Transverse colon (tissue), 4 donors: ENCODE results near the gene RGS10. TPM values are rescaled to one million over a fixed set of nuclear protein-coding genes. Genes with fewer than 3 reads are reported as not detected.

Source experiments
- DNase-seq: peaks from one replicate; pipeline ENCODE4 v3.0.0-alpha.2; 2019
- H3K27ac ChIP-seq, 4 donors: fragments of 200-600 bp; sonication (generic); 2 replicates each; pipeline ENCODE4 v1.5.1; 2016 to 2018; ENCODE audit warnings: inconsistent platforms in 4 of 4
- H3K27me3 ChIP-seq: fragments of 200-600 bp; sonication (generic); 2 replicates; pipeline ENCODE4 v1.5.1; 2017; ENCODE audit warnings: inconsistent platforms
- H3K36me3 ChIP-seq, 4 donors: fragments of 200-600 bp; sonication (generic); 2 replicates each; pipeline ENCODE4 v1.5.1; 2017 to 2019; ENCODE audit warnings: inconsistent platforms in 4 of 4
- H3K4me1 ChIP-seq, 4 donors: fragments of 200-600 bp; sonication (generic); 2 replicates each; pipeline ENCODE4 v1.5.1; 2017 to 2020; ENCODE audit warnings: inconsistent platforms in 4 of 4
- H3K4me3 ChIP-seq, 4 donors: fragments of 200-600 bp; sonication (generic); 1 replicate in 1 of 4; 2 replicates in 3 of 4; pipeline versions ENCODE4 v1.5.1 to v1.6.1; 2017 to 2019; ENCODE audit warnings: inconsistent platforms in 4 of 4
- H3K9me3 ChIP-seq, 2 donors: fragments of 200-600 bp; sonication (generic); 2 replicates each; pipeline ENCODE4 v1.5.1; 2017 to 2019; ENCODE audit warnings: inconsistent platforms in 2 of 2
- CTCF ChIP-seq, 5 experiments: fragments of 200-600 bp in 3 of 5; fragments of 450-650 bp in 2 of 5; sonication (generic) in 3 of 5; IDR thresholded peaks; 1 replicate in 2 of 5; 2 replicates in 3 of 5; pipeline ENCODE4 v1.5.1; 2016 to 2017; ENCODE audit warnings: antibody characterized with exemption in 5 of 5, inconsistent platforms in 3 of 5, mild to moderate bottlenecking in 2 of 5, moderate library complexity in 1 of 5
- EP300 ChIP-seq: sonication (generic); formaldehyde crosslinking; IDR thresholded peaks from one replicate; pipeline ENCODE4 v1.6.1; 2017; ENCODE audit warnings: antibody characterized with exemption, low read depth
- POLR2A ChIP-seq: fragments of 450-650 bp; IDR thresholded peaks from one replicate; pipeline ENCODE4 v1.6.1; 2016; ENCODE audit warnings: antibody characterized with exemption, mild to moderate bottlenecking, moderate library complexity
- POLR2AphosphoS5 ChIP-seq, 3 donors: sonication (generic); formaldehyde crosslinking; IDR thresholded peaks; one replicate each; pipeline ENCODE4 v1.6.1; 2016; ENCODE audit warnings: antibody characterized with exemption in 3 of 3
- WGBS, 2 donors: methylation state at CpG; one replicate each; pipeline ENCODE4 v1.1.5; 2018; ENCODE audit warnings: low coverage in 1 of 2; 5-methylcytosine and 5-hydroxymethylcytosine counted together
- in situ Hi-C, 4 donors: fragments of 200-750 bp; cut with MboI; loops; one replicate each; pipeline versions ENCODE4 v1.15.0 to v1.15.1; 2017; ENCODE audit warnings: low sequenced_read_pairs in 3 of 4, low pct_ligation_motif_present in 1 of 4, low pct_unique_long_range_greater_than_20kb in 1 of 4
- intact Hi-C: fragments of 100-400 bp; cut with DNase I; formaldehyde crosslinking; loops from one replicate; pipeline ENCODE4 v1.15.1; 2023; ENCODE audit warnings: low total_unique reads
- total RNA-seq, 4 donors: library from RNA; depleted of rRNA; stranded (reverse); fragments of >200 nt; gene quantifications; one replicate each; pipeline ENCODE4 v1.1.0, GENCODE V29; 2016

The RGS10 gene
- total RNA-seq, 4 donors from 2014 or later: 26.3 to 47.1 (median 38.8) TPM

GRCh38 chr10:119478811-119479341, 63.6 kb downstream of the RGS10 start:
- DNase-seq: no peak
- in situ Hi-C loops (no loop called here), intact Hi-C loops (no loop called here)
- Histone ChIP-seq H3K4me3 (no peak overlapping the region), H3K27ac (no peak overlapping the region), H3K36me3 (no peaks in the 10 kb centered on the region), H3K4me1 (no peaks in the 10 kb centered on the region), H3K9me3 (no peaks in the 10 kb centered on the region), H3K27me3 (no peaks in the 10 kb centered on the region)
- no peak for TF ChIP-seq POLR2A
- no peak for TF ChIP-seq CTCF (IDR thresholded peaks at IDR 0.05)
- TF ChIP-seq EP300: no peak
- TF ChIP-seq POLR2AphosphoS5 (IDR thresholded peaks at IDR 0.05): peak in 1 of 3 donors; percentile 17
- WGBS, 2 donors: 0 to 28% methylated on average over 1 to 6 of the region's 6 CpGs

- Histone ChIP-seq H3K4me1 (no peaks in the 10 kb centered on the region), H3K27ac (no peak overlapping the region), H3K9me3 (no peaks in the 10 kb centered on the region), H3K36me3 (no peaks in the 10 kb centered on the region), H3K4me3 (no peak overlapping the region), H3K27me3 (no peaks in the 10 kb centered on the region)
- 31 to 47% methylated on average over 3 to 8 of the region's 8 CpGs for WGBS, 2 donors
- in situ Hi-C loops (no loop called here), intact Hi-C loops (no loop called here)
- TF ChIP-seq POLR2AphosphoS5 (IDR thresholded peaks at IDR 0.05): no peak
- TF ChIP-seq POLR2A: no peak
- no peak for TF ChIP-seq CTCF (IDR thresholded peaks at IDR 0.05)
- TF ChIP-seq EP300: no peak
- no peak for DNase-seq
Measured at GRCh38 chr10:119478111-119478802, 64.3 kb downstream of the RGS10 start.

- no peak for DNase-seq
- Histone ChIP-seq H3K36me3 (no peaks in the 10 kb centered on the region), H3K4me1 (no peaks in the 10 kb centered on the region), H3K9me3 (no peaks in the 10 kb centered on the region), H3K4me3 (no peak overlapping the region), H3K27ac (no peak overlapping the region), H3K27me3 (no peaks in the 10 kb centered on the region)
- 72 to 86% methylated on average over 1 to 3 of the region's 3 CpGs for WGBS, 2 donors
- in situ Hi-C loops (no loop called here), intact Hi-C loops (no loop called here)
- no peak for TF ChIP-seq EP300
- TF ChIP-seq POLR2A: no peak
- no peak for TF ChIP-seq POLR2AphosphoS5 (IDR thresholded peaks at IDR 0.05)
- TF ChIP-seq CTCF (IDR thresholded peaks at IDR 0.05): no peak
Measured at GRCh38 chr10:119477444-119477843, 65.1 kb downstream of the RGS10 start.

GRCh38 chr10:119474606-119475005, 67.9 kb downstream of the RGS10 start:
- no peak for DNase-seq
- Histone ChIP-seq H3K27ac (no peak overlapping the region), H3K9me3 (no peaks in the 10 kb centered on the region), H3K36me3 (no peaks in the 10 kb centered on the region), H3K4me3 (no peak overlapping the region), H3K4me1 (no peaks in the 10 kb centered on the region), H3K27me3 (no peaks in the 10 kb centered on the region)
- in situ Hi-C loops (no loop called here), intact Hi-C loops (no loop called here)
- 84% methylated on average over 10 of the region's 10 CpGs; no CpG with 5 or more reads in 1 of the 2 donors for WGBS, 2 donors
- TF ChIP-seq CTCF (IDR thresholded peaks at IDR 0.05): no peak
- no peak for TF ChIP-seq EP300
- TF ChIP-seq POLR2AphosphoS5 (IDR thresholded peaks at IDR 0.05): no peak
- no peak for TF ChIP-seq POLR2A
